CD4-positive, alpha-beta T cell treated with Interleukin-6 at 100 ng/mL for 8 hours (primary cell): ENCODE data around the gene KCNIP1.
"Not testable (repeated sequence)": the region's sequence is repeated elsewhere in the genome, so short reads cannot be mapped to it uniquely, and the experiment has no call there.

ENCODE experiments used
- DNase-seq: peaks from one replicate; pipeline ENCODE4 v3.0.0-alpha.2; 2020; ENCODE audit warnings: mixed read lengths, low spot score

The KCNIP1 gene

DNA sequence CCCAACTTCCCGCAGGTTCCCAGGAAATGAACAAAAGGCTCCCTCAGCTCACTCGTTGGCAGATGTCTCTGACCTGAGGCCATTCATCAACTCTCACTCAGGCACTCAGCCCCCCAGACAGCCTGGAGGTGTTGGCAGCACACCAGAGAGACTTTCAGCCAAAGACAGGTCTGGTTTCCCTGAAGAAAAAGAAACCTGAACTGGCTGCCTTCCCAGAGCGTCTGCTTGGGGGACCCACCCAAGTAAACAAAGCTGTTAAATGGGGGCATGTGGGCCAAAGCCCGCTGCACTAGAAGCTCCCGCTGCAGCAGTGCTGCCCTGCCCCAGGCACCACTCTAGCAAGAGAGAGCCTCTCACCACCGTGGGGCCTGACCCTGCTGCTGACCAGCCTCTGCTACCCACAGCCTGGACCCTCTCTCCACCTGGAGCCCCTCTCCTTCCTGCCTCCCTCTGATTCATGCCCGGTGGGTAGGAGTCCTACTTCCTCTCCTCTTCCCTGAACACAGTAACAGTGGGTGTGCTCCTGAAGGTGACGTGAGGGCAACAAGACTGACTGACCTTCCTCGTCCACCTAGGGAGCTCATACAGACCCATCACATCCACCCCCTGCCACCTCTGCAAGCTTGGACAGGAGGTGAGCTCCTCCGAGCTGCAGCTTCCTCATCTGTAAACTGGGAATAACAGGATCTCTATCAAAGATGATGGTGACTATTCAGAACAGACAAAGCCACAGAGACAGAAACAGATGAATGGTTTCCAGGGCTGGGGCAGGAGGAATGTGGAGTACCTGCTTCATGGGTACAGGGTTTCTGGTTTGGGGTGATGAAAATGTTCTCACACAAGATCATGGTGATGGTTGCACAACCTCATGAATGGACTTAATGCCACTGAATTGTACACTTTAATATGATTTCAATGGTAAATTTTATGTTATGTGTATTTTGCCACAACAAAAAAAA, 248.7 kb downstream of the KCNIP1 start:
- DNase-seq: no peak

- DNase-seq: no peak
Observed at GRCh38 chr5:170753311-170753710, 249.5 kb downstream of the KCNIP1 start.

- DNase-seq: not testable (repeated sequence)
Observed at GRCh38 chr5:170754508-170754907, 250.7 kb downstream of the KCNIP1 start.

DNA sequence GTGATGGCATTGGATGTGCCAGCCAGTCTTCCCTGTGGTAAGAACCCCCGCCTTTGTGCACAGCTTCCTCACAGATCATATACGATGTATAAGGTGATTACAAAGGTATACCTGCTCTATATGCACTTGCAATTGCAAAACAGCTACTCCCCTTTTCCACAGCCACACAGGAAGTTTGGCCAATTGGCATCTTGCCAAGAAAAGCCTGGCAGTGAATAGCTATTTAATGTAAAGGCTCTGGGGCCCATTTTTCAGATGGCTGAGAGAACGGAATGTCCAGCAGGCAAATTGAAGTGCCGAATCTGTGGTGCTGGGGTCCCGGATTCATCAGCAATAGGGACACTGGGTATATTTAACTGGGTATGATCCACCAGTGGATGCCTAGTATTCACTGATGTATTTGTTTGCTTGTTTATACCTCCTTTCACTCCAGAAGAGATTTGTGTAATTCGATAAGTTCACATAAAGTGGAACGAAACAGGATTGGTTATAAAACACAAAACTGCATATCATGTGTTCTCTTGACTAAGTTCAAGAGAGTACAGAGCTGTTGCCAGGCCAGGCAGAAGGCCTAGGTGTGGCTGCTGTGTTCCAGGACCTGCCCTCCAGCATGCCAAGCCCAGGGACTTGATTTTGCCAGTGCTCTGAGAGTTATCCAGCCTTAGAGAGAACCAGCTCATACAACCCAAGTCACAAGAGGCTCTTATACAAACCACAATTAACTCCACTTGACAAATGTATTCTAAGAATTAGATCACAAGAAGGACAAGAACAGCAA, 252.0 kb downstream of the KCNIP1 start:
- no peak for DNase-seq

GRCh38 chr5:170756691-170757090, 252.9 kb downstream of the KCNIP1 start:
- DNase-seq: no peak

GRCh38 chr5:170757182-170757601, 253.4 kb downstream of the KCNIP1 start:
- DNase-seq: no peak

GRCh38 chr5:170757669-170758068, 253.8 kb downstream of the KCNIP1 start:
- DNase-seq: no peak

GRCh38 chr5:170758481-170758880, 254.7 kb downstream of the KCNIP1 start:
- DNase-seq: no peak

GRCh38 chr5:170760113-170760512, 256.3 kb downstream of the KCNIP1 start:
- no peak for DNase-seq

GRCh38 chr5:170761048-170761707, 257.4 kb downstream of the KCNIP1 start:
- DNase-seq: no peak

DNA sequence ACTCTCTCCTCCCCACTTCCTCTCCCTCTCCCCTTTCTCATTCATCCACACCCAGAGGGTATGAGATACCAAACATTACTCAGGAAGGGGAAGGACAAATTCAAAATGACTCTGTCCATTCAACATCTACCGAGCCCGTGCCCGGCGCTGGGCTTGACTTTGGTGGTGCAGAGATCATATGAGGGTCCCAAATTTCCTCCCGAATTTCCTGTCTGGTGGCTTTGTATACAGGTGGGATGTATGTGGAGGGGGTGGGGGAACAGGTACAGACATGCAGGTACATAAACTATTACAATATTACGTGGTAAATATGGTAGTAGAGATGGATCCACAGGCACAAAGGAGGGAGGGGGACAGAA, 257.9 kb downstream of the KCNIP1 start:
- DNase-seq: no peak

DNA sequence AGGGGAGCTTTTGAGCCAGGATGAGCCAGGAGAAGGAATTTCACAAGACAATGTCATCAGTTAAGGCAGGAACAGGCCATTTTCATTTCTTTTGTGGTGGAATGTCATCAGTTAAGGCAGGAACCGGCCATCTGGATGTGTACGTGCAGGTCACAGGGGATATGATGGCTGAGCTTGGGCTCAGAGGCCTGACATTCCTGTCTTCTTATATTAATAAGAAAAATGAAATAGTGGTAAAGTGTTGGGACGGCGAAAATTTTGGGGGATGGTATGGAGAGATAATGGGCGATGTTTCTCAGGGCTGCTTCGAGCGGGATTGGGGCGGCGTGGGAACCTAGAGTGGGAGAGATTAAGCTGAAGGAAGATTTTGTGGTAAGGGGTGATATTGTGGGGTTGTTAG, 258.5 kb downstream of the KCNIP1 start:
- DNase-seq: not testable (repeated sequence)

- DNase-seq: not testable (repeated sequence)
Observed at GRCh38 chr5:170765868-170766267, 262.0 kb downstream of the KCNIP1 start.

- no peak for DNase-seq
Observed at GRCh38 chr5:170769246-170769645, 265.4 kb downstream of the KCNIP1 start.

DNA sequence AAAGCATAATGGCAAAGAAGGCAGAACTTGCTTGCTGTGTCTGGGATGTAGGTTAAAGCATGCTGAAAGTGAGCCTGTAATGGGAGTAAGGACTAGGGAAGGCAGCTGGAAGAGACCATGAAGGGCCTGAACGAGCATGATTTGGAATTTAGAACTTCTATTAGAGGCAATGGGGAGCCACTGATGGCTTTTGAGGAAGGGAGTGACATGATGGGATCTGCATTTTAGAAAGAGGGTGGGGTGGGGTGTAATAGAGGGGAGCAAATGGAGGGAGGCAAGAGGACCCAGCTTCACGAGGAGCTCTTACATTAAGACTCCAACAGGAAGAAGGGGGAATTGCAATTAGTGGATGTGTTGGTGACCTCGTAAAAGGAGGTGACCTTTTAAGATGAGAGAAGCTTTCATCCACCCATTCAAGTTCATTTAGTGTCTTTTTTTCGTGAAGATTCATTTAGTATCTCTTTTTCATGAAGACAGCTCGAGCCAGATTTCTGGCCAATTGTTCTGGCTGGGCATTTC, 266.1 kb downstream of the KCNIP1 start:
- no peak for DNase-seq

GRCh38 chr5:170771496-170771895, 267.7 kb downstream of the KCNIP1 start:
- DNase-seq: no peak

- DNase-seq: no peak
Observed at GRCh38 chr5:170773024-170773985, 269.5 kb downstream of the KCNIP1 start.

- DNase-seq: no peak
Observed at GRCh38 chr5:170774831-170775230, 271.0 kb downstream of the KCNIP1 start.

- DNase-seq: no peak
Observed at GRCh38 chr5:170781946-170782345, 278.1 kb downstream of the KCNIP1 start.

DNA sequence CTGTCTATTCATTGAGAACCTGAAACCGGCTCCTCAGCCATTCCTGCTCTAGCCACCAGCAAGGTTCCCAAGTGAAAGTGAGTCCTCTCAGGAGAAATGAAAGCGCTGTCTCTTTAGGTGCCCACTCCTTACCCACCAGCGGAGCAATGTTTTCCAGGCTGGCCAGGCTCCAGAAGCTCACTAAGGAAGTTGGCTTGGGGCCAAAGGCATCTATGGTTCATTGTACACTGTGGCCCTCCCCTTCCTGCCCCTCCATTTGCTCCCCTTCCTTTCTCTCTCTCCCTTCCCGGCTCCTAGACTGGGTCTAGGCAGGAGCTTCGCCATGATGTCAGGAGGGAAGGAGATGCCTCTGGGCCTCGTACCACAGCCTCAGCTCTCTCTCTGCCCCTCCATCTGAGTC, 278.6 kb downstream of the KCNIP1 start:
- no peak for DNase-seq
